Gastrocnemius medialis (tissue), 4 donors: ENCODE data around the gene DNM3. TPM values are rescaled to one million over a fixed set of nuclear protein-coding genes. Genes with fewer than 3 reads are reported as not detected.

ENCODE experiments used
- ATAC-seq, 2 donors: fragments of 150-250 bp; one replicate each; pipeline ENCODE4 v1.9.1; 2016
- DNase-seq, 2 donors: peaks; one replicate each; pipeline ENCODE4 v3.0.0-alpha.2; 2019
- H3K27ac ChIP-seq, 4 donors: fragments of 200-600 bp; sonication (generic); 1 replicate in 1 of 4; 2 replicates in 3 of 4; pipeline ENCODE4 v1.5.1; 2016 to 2018; ENCODE audit warnings: mild to moderate bottlenecking in 2 of 4, moderate library complexity in 1 of 4
- H3K27me3 ChIP-seq, 3 donors: fragments of 200-600 bp; sonication (generic) in 2 of 3; 1 replicate in 1 of 3; 2 replicates in 2 of 3; pipeline versions ENCODE4 v1.5.1 to v1.6.0; 2016 to 2019; ENCODE audit warnings: mild to moderate bottlenecking in 1 of 3, moderate library complexity in 1 of 3
- H3K36me3 ChIP-seq, 2 donors: fragments of 200-600 bp; sonication (generic) in 1 of 2; one replicate each; pipeline ENCODE4 v1.5.1; 2017 to 2018
- H3K4me1 ChIP-seq, 2 donors: fragments of 200-600 bp; sonication (generic) in 1 of 2; one replicate each; pipeline ENCODE4 v1.5.1; 2016 to 2017; ENCODE audit warnings: mild to moderate bottlenecking in 2 of 2
- H3K4me3 ChIP-seq, 4 donors: fragments of 200-600 bp; sonication (generic) in 3 of 4; 1 replicate in 1 of 4; 2 replicates in 3 of 4; pipeline ENCODE4 v1.5.1; 2016 to 2019; ENCODE audit warnings: mild to moderate bottlenecking in 2 of 4
- H3K9me3 ChIP-seq, 3 donors: fragments of 200-600 bp; sonication (generic) in 2 of 3; 1 replicate in 1 of 3; 2 replicates in 2 of 3; pipeline ENCODE4 v1.5.1; 2016 to 2019
- POLR2A ChIP-seq, 2 donors: fragments of 450-650 bp; IDR thresholded peaks; one replicate each; pipeline ENCODE4 v1.6.1; 2017; ENCODE audit warnings: antibody characterized with exemption in 2 of 2, mild to moderate bottlenecking in 2 of 2, moderate library complexity in 2 of 2
- in situ Hi-C, 4 donors: fragments of 200-750 bp; cut with MboI; loops; one replicate each; pipeline versions ENCODE4 v1.15.0 to v1.8.0; 2017; ENCODE audit warnings: low sequenced_read_pairs in 4 of 4
- intact Hi-C: fragments of 100-400 bp; cut with DNase I; formaldehyde crosslinking; loops from one replicate; pipeline ENCODE4 v1.15.1; 2023; ENCODE audit warnings: low total_unique reads
- total RNA-seq, 4 donors: library from RNA; depleted of rRNA; stranded (reverse); fragments of >200 nt; gene quantifications; one replicate each; pipeline versions ENCODE4 v1.1.0 to v1.2.3, GENCODE V29; 2016
- TF ChIP-seq, protein P1 (sequence below), 5 experiments: fragments of 450-650 bp in 3 of 5; fragments of 200-600 bp in 2 of 5; sonication (generic) in 2 of 5; IDR thresholded peaks in 4 of 5; conservative IDR thresholded peaks in 1 of 5; 1 replicate in 4 of 5; 2 replicates in 1 of 5; pipeline ENCODE4 v1.5.1; 2016 to 2019; ENCODE audit warnings: antibody characterized with exemption in 5 of 5, mild to moderate bottlenecking in 3 of 5, moderate library complexity in 3 of 5

The DNM3 gene
- total RNA-seq, 4 donors from 2014 or later = 0.35 to 1.6 (median 1.1) TPM

DNA sequence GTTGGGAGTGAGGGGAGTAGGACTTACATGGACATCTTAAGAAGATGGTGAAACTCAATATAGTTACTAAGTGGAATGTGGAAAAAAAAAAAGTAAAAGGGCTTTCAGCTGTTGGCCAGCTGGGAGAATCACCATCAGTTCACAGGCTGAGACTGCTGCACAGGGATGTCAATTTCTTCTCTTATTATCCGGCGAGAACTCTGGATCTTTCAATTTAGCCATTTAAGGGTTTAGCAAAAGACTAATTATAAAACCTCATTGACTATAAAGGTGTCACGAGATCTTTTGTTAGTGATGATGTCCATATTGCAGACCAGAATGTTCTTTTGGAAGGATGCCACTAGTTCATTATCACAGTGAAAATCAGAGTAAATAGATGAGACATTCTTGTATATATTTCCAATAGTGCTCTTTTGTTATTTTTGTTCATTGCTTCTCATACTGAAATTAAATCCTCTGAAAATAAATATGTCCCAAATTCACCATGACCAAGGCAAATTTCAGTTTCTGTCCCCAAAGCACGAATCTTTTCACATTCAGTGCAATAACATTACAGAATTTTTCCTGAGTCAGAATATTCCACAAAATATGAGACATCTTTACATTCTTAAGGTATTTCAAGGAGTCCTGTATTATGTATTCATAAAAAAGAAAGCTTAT is 266.1 kb downstream of the DNM3 start:
- no peaks in the 10 kb centered on the region for H3K36me3 ChIP-seq
- no peak overlapping the region for H3K4me3 ChIP-seq
- in situ Hi-C loops (no loop called here), intact Hi-C loops (no loop called here)
- H3K27me3 ChIP-seq = no peaks in the 10 kb centered on the region
- H3K27ac ChIP-seq = no peak overlapping the region
- H3K4me1 ChIP-seq = no peaks in the 10 kb centered on the region
- DNase-seq (no peak), ATAC-seq (no peak)
- no peaks in the 10 kb centered on the region for H3K9me3 ChIP-seq
- TF ChIP-seq, protein P1, sequence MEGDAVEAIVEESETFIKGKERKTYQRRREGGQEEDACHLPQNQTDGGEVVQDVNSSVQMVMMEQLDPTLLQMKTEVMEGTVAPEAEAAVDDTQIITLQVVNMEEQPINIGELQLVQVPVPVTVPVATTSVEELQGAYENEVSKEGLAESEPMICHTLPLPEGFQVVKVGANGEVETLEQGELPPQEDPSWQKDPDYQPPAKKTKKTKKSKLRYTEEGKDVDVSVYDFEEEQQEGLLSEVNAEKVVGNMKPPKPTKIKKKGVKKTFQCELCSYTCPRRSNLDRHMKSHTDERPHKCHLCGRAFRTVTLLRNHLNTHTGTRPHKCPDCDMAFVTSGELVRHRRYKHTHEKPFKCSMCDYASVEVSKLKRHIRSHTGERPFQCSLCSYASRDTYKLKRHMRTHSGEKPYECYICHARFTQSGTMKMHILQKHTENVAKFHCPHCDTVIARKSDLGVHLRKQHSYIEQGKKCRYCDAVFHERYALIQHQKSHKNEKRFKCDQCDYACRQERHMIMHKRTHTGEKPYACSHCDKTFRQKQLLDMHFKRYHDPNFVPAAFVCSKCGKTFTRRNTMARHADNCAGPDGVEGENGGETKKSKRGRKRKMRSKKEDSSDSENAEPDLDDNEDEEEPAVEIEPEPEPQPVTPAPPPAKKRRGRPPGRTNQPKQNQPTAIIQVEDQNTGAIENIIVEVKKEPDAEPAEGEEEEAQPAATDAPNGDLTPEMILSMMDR (IDR thresholded peaks at IDR 0.05 in 4 of 5, conservative IDR thresholded peaks at IDR 0.05 in 1 of 5) = no peak
- TF ChIP-seq POLR2A (IDR thresholded peaks at IDR 0.05) = no peak

DNA sequence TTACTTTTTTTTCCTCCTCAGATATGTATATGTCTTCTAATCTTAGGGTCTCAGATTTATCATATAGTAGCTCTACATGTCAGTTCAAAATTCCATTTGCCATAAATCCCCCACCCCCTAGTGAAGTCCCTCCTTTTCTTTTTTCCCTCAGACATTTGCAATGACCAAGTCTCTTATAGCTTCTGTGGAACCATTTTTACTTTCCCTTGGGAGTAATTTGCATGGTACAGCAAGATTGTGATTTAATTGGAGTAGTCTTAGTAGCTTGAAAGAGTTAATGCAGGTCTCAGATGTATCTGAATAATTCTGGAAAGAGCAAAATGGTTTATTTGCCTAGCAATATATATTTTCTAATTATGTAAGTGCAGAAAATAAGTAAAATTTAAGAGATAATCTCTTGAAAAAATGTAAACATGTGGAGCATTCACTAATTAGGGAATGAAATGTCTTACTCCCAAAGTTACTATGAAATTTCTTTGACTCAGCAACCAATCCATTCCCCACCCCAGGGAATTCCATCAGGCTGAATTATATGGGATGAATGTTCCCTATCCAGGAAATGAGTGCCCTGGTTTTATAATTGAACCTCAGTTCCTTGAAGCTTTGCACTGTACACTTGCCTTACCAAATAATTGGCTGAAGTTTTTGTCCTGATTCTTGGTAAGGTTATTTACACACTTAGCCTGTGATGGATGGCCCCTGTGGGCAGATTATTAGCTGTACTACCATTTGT is 267.0 kb downstream of the DNM3 start:
- Histone ChIP-seq H3K9me3 (no peaks in the 10 kb centered on the region), H3K4me1 (no peaks in the 10 kb centered on the region), H3K27ac (no peak overlapping the region), H3K27me3 (no peaks in the 10 kb centered on the region), H3K36me3 (no peaks in the 10 kb centered on the region), H3K4me3 (no peak overlapping the region)
- ATAC-seq (no peak), DNase-seq (no peak)
- no peak for TF ChIP-seq POLR2A (IDR thresholded peaks at IDR 0.05)
- TF ChIP-seq, protein P1 (IDR thresholded peaks at IDR 0.05 in 4 of 5, conservative IDR thresholded peaks at IDR 0.05 in 1 of 5) = no peak
- in situ Hi-C loops = no loop called here
- intact Hi-C loops = no loop called here

- TF ChIP-seq POLR2A (IDR thresholded peaks at IDR 0.05) = no peak
- TF ChIP-seq, protein P1 (IDR thresholded peaks at IDR 0.05 in 4 of 5, conservative IDR thresholded peaks at IDR 0.05 in 1 of 5) = no peak
- no peak for ATAC-seq
- intact Hi-C loops = no loop called here
- Histone ChIP-seq H3K27me3 (no peaks in the 10 kb centered on the region), H3K4me1 (no peaks in the 10 kb centered on the region), H3K36me3 (no peaks in the 10 kb centered on the region), H3K27ac (no peak overlapping the region), H3K9me3 (no peaks in the 10 kb centered on the region), H3K4me3 (no peak overlapping the region)
- no peak for DNase-seq
- in situ Hi-C loops = no loop called here
These were observed 268.1 kb downstream of the DNM3 start for GRCh38 chr1:172109359-172109758.

GRCh38 chr1:172112576-172112975 is 271.3 kb downstream of the DNM3 start:
- in situ Hi-C loops = no loop called here
- H3K4me1 ChIP-seq = no peaks in the 10 kb centered on the region
- no peak overlapping the region for H3K27ac ChIP-seq
- no peaks in the 10 kb centered on the region for H3K9me3 ChIP-seq
- intact Hi-C loops = no loop called here
- TF ChIP-seq, protein P1 (IDR thresholded peaks at IDR 0.05 in 4 of 5, conservative IDR thresholded peaks at IDR 0.05 in 1 of 5) = no peak
- TF ChIP-seq POLR2A (IDR thresholded peaks at IDR 0.05) = no peak
- DNase-seq (no peak), ATAC-seq (no peak)
- no peaks in the 10 kb centered on the region for H3K36me3 ChIP-seq
- no peak overlapping the region for H3K4me3 ChIP-seq
- no peaks in the 10 kb centered on the region for H3K27me3 ChIP-seq
